Stimulated activated CD4-positive, alpha-beta T cell treated with anti-CD3 and anti-CD28 coated beads, Interleukin-15, amount 100 ng/mL, for 1 hour (primary cell): Measurements from ENCODE around the gene IMPA2.

Experiments used
- DNase-seq, 2 donors: peaks; one replicate each; pipeline ENCODE4 v3.0.0-alpha.2; 2020; ENCODE audit warnings: low read depth in 1 of 2, low spot score in 1 of 2

IMPA2 gene

DNA sequence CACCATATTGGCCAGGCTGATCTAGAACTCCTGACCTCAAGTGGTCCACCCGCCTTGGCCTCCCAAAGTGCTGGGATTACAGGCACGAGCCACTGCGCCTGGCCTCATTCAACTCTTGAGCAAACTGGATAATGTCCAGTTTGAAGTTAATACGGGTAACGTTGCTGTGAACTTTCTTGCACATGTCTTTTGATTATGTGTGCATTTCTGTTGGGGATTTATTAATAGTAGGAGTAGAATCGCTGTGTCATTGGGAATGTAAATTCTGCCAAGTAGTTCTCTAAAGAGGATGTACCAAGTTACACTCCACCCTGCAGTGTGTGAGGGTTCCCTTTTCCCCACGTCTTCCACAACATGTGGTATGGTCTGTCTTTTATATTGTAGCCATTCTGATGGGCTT lies 6.2 kb downstream of the IMPA2 start:
- DNase-seq: no peak

GRCh38 chr18:11989174-11989573 lies 7.9 kb downstream of the IMPA2 start:
- no peak for DNase-seq

DNA sequence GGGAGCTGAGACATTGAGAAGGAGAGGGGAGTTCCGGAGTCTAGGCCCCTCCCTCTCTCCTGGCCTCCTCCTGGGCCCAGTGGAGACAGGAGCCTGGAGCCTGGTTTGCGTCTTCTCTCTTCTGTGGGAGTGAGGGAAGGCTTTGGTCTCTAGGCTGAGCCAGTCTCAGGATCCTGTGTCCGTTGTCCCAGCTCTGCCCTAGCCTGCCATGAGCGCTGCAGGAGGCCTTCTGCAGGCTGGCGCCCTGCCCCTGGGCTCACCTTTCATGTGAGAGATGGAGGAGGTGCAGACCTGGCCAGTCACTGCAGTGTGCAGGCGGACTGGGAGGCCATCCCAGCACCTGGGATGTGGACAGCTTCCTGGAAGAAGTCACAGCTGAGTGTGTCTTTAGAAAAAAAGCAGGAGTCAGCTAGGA lies 8.7 kb downstream of the IMPA2 start:
- no peak for DNase-seq

- DNase-seq: no peak
Measured at GRCh38 chr18:11990539-11990938, 9.2 kb downstream of the IMPA2 start.

DNA sequence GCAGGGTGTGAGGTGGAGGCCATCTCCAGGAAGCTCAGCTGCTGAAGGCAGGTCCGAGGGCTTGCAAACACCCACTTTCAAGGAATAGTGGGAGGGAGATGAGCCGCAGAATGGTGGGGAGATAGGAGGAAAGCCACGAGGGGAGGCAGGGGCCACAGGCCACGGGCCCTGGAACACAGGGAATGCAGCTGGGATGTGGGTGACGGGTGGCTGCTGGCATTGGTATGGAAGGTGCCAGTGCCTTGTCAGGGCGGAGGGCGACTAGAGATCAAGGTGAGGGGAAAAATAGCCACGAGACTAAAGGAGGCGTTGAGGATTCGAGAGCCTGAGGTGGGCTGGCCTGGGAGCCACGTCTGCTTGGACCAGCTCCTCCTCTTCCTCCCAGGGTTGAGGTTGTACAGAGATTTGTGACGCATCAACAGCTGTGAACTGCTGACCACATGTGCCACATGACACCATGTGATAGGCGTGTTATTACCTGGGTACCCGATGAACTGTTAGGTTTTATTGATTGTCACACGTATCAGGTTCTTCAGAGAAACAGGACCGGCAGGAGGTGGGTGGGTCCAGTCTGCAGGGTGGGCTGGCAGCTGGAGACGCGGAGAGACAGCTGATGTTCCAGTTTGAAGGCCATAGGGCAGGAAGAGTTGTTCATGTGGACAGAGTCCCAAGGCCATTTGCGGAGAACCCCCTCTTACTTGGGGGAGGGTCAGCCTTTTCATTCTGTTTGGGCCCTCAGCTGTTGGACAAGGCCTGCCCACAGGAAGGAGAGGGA lies 9.9 kb downstream of the IMPA2 start:
- no peak for DNase-seq

- no peak for DNase-seq
Measured at GRCh38 chr18:11992096-11992790, 10.9 kb downstream of the IMPA2 start.

DNA sequence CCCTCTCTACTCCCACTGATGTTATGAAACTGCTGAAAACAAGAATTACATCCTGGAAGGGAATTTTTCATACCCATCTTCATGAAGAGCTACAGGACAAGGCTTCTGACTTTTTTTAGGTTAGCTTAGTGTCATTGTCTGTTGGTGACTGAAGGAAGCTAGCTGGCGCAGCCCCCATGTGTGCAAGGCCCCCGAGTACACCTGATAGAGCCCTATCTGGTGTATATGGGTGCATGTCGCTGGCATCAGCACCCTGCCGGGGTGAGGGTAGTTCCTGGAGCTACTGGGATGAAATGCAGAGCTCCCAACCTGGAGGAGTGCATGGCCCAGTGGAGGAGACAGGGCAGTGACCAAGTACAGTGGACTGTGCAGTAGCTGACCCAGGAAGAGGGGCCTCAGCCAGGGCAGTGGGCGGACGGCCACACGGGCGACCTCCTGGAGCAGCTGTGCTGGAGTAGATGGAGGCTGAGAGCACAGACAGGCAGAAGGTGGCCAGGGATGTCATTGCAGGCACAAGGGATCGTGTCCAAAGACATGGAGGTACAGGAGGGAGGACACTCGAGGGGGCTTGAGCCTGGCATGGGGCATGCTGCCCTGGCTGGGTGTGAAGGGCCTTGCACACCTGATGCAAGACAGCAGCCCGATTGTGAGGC lies 12.1 kb downstream of the IMPA2 start:
- DNase-seq: no peak

DNA sequence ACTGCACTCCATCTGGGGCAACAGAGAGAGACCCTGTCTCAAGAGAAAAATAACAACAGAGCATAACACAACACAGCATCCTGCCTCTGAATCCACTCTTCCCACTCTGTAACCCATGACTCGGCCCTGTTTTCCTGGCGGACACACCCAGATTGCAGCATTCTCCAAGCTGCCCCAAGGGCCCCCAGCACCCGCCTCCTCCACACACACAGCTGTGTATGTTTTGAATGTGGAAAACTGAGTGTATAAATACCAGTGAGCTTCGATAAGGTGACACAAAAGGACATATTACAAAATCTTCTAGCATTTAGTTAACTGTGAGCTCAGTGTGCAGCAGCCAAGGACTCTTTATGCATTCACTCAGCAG lies 13.0 kb downstream of the IMPA2 start:
- no peak for DNase-seq

GRCh38 chr18:11994703-11995444 lies 13.6 kb downstream of the IMPA2 start:
- no peak for DNase-seq

DNA sequence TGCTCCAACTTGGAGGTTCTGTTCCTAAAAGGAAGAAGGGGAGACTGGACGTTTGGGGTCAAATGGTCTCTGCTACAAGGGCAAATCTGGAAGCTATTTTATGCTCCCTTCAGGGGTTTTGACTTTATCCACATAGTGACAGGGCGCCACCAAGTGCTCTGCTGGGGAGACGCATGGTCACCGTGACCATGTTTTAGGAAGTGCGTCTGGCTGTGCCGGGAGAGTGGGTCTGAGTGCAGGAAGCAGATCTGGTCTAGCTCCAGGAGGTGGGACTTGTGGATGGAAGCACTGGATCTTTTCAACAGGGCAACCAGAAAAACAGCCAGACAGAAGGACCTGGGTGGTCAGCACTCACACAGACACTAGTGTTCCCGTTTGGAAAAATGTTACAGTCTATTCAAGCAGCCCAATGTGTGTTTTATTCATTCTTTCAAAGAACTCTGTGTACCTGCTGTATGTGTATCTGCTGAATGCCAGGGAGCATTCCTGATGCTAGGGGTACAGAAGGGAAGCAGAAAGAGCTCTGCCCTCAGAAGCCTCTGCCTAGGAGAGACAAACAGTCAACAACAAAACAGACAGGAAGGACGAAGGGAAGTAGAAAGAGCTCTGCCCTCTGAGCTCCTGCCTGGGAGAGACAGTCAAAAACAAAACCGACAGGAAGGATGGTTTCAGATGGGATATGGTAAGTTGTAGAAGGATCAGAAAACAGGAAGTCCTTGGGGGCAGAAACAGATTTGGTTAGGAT lies 14.3 kb downstream of the IMPA2 start:
- DNase-seq: peak; percentile 11 to 21

DNA sequence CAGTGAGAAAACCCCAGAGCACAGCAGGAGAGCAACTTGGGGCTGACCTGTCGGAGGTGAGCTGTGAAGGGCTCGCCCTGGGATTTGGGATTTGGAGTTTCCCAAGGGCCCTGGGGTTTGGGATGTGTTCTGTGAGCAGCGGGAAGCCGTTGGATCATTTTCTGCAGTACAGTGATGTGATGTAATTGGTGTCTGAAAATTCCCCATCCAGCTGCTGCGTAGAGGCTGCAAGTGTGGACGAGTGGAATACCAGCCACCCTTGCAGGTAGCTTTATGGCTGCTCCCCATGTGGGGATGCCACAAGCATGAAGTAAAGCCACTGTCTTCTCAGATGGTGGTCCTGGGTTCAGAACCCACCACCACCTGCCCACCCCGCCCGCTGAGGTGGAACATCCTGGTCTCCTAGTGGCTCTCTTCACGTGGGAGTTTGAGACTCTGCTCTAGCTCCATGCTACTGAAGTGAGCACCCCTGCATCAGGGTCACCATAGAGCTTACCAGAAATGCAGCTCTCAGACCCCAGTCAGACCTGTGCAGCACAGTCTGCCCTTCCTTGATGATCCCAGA lies 15.0 kb downstream of the IMPA2 start:
- no peak for DNase-seq

- no peak for DNase-seq
Measured at GRCh38 chr18:11996907-11997306, 15.6 kb downstream of the IMPA2 start.

DNA sequence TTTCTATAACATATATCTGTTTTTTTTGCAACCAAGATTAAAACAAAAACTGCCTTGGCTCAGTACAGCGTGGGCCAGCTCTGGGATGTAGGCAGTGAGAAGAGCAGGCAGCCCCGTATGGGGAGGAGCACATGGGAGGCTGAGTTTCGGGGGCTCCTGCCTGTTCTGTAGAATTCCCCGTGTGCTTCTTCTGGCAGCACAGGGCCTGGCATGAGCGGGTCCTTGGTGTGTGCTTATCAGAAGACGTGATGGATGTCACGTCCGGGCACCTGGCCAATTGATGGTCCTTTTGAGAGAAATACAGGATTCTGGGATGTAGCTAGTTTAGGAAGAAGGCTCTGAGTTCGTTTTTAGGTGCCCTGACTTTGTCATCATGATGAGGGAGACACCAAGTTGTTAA lies 16.2 kb downstream of the IMPA2 start:
- DNase-seq: no peak

DNA sequence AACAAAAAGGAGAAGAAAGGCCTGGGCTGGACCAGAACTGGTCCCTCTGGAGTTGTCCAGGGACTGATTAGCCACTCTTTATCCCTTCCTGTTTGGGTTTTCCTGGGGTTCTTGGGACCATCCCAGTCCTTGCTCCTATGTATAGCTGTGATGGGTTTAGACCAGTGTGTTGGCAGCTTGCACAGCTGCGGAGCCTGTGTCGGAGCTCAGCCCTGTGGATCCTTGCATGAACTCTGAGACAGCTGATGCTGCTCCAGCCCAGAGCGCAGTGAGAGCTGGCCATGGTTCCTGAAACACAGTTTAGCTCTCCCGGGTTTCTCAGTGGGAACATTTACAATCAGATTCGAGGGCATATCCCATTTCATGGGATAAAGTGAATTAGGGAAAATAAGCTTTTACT lies 16.9 kb downstream of the IMPA2 start:
- DNase-seq: no peak

DNA sequence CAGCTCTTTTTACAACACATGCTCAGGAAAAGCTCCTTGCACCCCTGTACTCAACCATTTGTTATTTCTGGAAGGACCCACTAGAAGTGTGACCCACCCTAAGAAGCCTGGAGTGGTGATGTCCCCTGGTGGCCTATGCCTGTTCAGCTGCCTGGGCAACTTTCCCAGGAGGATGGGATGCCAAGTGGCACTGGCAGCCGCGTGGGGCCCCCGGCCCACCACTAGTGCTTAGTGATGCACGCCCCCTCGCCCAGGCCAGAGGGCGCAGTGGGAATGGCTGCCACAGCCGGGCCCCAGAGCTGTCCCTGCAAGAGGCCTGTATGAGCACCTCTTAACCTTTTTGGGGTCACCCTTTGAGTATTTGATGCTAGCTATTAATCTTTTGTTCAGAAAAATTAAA lies 18.1 kb downstream of the IMPA2 start:
- no peak for DNase-seq

GRCh38 chr18:12000072-12000659 lies 18.9 kb downstream of the IMPA2 start:
- no peak for DNase-seq

GRCh38 chr18:12001421-12001820 lies 20.1 kb downstream of the IMPA2 start:
- DNase-seq: no peak

GRCh38 chr18:12003894-12004293 lies 22.6 kb downstream of the IMPA2 start:
- no peak for DNase-seq

DNA sequence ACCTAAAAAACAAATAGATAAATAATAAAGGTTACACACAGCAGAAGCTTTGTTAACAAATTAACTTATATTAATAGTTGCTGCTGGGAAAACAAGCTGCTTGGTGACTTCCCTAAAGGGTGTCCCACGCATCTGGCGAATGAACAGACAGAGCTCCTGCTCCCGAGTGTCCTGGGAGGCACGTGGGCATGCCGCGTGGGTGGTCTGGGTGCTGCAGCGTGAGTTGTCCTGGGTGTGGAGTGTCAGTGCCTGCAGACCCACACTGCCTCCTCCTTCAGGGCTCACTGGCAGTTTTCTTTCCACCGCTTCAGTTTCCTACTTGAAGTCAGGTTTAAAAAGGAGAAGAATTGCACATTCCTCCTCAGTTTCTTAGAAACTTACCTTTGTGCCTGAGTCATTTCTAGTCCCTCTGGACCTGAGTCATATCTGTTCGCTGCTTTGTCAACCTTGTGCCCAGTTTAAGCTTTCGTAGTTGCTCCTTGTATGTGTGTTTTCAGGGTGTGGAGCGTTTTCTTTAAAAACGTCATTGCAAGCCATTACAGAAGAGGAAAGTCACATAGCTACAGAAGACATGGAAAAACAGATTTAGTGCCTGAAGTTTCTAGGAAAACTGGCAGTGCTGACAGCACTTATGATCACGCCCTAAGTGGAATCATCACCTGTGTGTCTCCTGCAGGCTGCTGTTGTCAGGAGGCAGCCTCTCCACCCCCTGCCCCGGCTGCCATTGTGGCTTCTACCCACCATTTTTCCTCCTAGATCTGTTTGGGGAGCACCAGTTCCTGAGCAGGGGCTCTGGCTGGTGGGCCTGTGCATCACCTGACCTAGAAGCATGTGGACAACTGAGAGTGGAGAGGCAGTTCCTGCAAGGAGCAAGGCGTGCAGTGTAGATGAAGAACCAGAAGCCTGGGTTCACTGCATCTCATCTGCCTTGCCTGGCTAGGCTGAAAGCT lies 24.5 kb downstream of the IMPA2 start:
- DNase-seq: no peak
